Measurements from ENCODE around the gene TMEM131. TPM values are rescaled to one million over a fixed set of nuclear protein-coding genes. Genes with fewer than 3 reads are reported as not detected.
A peak's percentile ranks its signal among the peaks of the same experiment; 100 is the strongest.

Gene TMEM131
- polyA plus RNA-seq, 3 donors, result 7.0 to 23.6 (median 8.2) TPM

DNA sequence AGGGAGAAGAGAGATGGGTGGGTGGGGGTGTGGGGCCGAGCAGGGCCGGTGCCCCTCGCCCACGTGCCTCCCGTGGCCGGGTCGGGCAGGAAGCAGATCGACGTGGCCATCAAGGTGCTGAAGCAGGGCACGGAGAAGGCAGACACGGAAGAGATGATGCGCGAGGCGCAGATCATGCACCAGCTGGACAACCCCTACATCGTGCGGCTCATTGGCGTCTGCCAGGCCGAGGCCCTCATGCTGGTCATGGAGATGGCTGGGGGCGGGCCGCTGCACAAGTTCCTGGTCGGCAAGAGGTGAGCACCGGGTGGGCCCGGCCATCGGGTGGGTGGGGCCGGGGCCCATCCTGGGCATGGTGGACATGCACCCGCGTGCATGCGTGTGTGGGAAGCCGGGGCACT is 260.6 kb downstream of the TMEM131 start:
- Histone ChIP-seq H3K27ac (ENCODE audit: low read depth in 1 of 2, low read length in 2 of 2) (no peak overlapping the region), H2AFZ (ENCODE audit: insufficient read depth, low read depth, low read length, poor library complexity, severe bottlenecking) (no peak overlapping the region), H4K20me1 (ENCODE audit: insufficient read depth, low read length) (no peaks in the 10 kb centered on the region), H3K4me2 (replicated peaks; ENCODE audit: extremely low read depth, low read length, poor library complexity, severe bottlenecking) (no peak overlapping the region), H3K4me3 (replicated peaks in 1 of 3; ENCODE audit: low read depth in 2 of 3, low read length in 3 of 3) (no peak overlapping the region), H3K9ac (ENCODE audit: insufficient read depth, low read length, poor library complexity, severe bottlenecking) (no peak overlapping the region), H3K79me2 (ENCODE audit: insufficient read depth, low read length) (no peaks in the 10 kb centered on the region), H3K36me3 (replicated peaks in 1 of 2; ENCODE audit: control insufficient read depth in 1 of 2, insufficient read depth in 2 of 2, low read length in 2 of 2) (no peaks in the 10 kb centered on the region), H3K9me3 (replicated peaks in 1 of 2; ENCODE audit: control insufficient read depth in 1 of 2, insufficient read depth in 1 of 2, low read length in 2 of 2) (peaks cover 0 to 6% of the 10 kb centered on the region in 2 donors), H3K27me3 (ENCODE audit: control insufficient read depth in 2 of 2, insufficient read depth in 2 of 2, low read length in 2 of 2) (no peaks in the 10 kb centered on the region), H3K4me1 (ENCODE audit: control insufficient read depth in 1 of 2, insufficient read depth in 2 of 2, low read length in 2 of 2) (no peaks in the 10 kb centered on the region)
- H3K4me3 Mint-ChIP-seq, result no peak overlapping the region
- H3K27ac Mint-ChIP-seq, result no peak overlapping the region
- TF ChIP-seq, protein P1, sequence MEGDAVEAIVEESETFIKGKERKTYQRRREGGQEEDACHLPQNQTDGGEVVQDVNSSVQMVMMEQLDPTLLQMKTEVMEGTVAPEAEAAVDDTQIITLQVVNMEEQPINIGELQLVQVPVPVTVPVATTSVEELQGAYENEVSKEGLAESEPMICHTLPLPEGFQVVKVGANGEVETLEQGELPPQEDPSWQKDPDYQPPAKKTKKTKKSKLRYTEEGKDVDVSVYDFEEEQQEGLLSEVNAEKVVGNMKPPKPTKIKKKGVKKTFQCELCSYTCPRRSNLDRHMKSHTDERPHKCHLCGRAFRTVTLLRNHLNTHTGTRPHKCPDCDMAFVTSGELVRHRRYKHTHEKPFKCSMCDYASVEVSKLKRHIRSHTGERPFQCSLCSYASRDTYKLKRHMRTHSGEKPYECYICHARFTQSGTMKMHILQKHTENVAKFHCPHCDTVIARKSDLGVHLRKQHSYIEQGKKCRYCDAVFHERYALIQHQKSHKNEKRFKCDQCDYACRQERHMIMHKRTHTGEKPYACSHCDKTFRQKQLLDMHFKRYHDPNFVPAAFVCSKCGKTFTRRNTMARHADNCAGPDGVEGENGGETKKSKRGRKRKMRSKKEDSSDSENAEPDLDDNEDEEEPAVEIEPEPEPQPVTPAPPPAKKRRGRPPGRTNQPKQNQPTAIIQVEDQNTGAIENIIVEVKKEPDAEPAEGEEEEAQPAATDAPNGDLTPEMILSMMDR (IDR thresholded peaks at IDR 0.05), result no peak
- no peak for DNase-seq
- no peaks in the 10 kb centered on the region for H3K4me1 Mint-ChIP-seq
- no peaks in the 10 kb centered on the region for H3K36me3 Mint-ChIP-seq
- intact Hi-C loops (cut with micrococcal nuclease), result no loop called here
- H3K27me3 Mint-ChIP-seq (ENCODE audit: low read depth in 3 of 3), result peaks cover 1 to 4% (median 3%) of the 10 kb centered on the region in 3 donors
- H3K9me3 Mint-ChIP-seq, result peaks cover 0 to 14% (median 8%) of the 10 kb centered on the region in 7 donors
- 97% methylated on average over 27 of the region's 29 CpGs for WGBS (ENCODE audit: insufficient coverage)

DNA sequence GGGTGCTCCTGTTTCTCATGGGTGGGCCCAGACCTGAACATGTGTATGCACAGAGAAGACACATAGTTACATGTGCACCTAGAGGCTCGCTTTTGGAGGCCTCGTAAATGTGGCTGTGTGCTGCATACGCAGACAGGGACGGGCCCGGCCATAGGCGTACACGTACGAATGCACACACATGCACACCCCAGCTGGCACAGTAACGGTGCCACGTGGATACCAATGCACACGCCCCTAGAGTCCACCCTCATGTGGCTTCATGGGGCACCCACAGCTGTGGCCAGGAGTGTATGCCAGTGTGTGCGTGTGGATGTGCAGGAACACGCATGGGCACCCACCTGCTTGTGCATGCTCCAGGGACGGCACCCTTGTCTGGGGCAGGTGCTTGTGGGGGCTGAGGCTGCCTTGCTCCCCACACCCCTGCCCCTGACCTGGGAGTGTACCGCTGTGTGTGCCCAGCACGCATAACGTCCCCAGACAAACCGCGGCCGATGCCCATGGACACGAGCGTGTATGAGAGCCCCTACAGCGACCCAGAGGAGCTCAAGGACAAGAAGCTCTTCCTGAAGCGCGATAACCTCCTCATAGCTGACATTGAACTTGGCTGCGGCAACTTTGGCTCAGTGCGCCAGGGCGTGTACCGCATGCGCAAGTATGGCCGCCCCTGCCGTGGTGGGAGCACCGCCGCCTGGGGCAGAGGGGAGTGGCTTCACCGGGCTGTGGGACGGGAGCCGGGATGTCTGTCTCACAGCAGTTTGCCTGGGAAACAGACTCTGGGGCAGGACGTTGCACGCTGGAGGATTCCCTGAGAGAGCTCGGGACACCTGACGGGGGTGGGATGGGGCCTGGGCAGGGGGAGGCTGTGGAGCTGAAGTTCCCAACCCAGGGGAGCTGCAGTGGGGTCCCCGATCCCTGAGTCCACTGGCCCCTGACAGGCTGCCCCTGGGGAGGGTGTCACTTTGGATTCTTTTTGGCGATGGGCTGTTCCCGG is 261.4 kb downstream of the TMEM131 start:
- H3K9ac ChIP-seq (ENCODE audit: insufficient read depth, low read length, poor library complexity, severe bottlenecking), result no peak overlapping the region
- no peak overlapping the region for H3K4me2 ChIP-seq (replicated peaks; ENCODE audit: extremely low read depth, low read length, poor library complexity, severe bottlenecking)
- TF ChIP-seq, protein P1 (IDR thresholded peaks at IDR 0.05), result no peak
- no peak overlapping the region for H3K4me3 ChIP-seq (replicated peaks in 1 of 3; ENCODE audit: low read depth in 2 of 3, low read length in 3 of 3)
- no peaks in the 10 kb centered on the region for H3K36me3 ChIP-seq (replicated peaks in 1 of 2; ENCODE audit: control insufficient read depth in 1 of 2, insufficient read depth in 2 of 2, low read length in 2 of 2)
- WGBS (ENCODE audit: insufficient coverage), result 97% methylated on average over 37 of the region's 44 CpGs
- Mint-ChIP-seq H3K27ac (peak overlapping the region in 1 of 7 donors; percentile 9), H3K27me3 (ENCODE audit: low read depth in 3 of 3) (peaks cover 1 to 4% (median 3%) of the 10 kb centered on the region in 3 donors), H3K4me3 (no peak overlapping the region), H3K9me3 (peaks cover 0 to 19% (median 13%) of the 10 kb centered on the region in 7 donors), H3K36me3 (no peaks in the 10 kb centered on the region), H3K4me1 (no peaks in the 10 kb centered on the region)
- peaks cover 0 to 11% of the 10 kb centered on the region in 2 donors for H3K9me3 ChIP-seq (replicated peaks in 1 of 2; ENCODE audit: control insufficient read depth in 1 of 2, insufficient read depth in 1 of 2, low read length in 2 of 2)
- no peaks in the 10 kb centered on the region for H3K27me3 ChIP-seq (ENCODE audit: control insufficient read depth in 2 of 2, insufficient read depth in 2 of 2, low read length in 2 of 2)
- no peaks in the 10 kb centered on the region for H4K20me1 ChIP-seq (ENCODE audit: insufficient read depth, low read length)
- H3K27ac ChIP-seq (ENCODE audit: low read depth in 1 of 2, low read length in 2 of 2), result no peak overlapping the region
- no peak for DNase-seq
- H2AFZ ChIP-seq (ENCODE audit: insufficient read depth, low read depth, low read length, poor library complexity, severe bottlenecking), result no peak overlapping the region
- H3K79me2 ChIP-seq (ENCODE audit: insufficient read depth, low read length), result no peaks in the 10 kb centered on the region
- intact Hi-C loops (cut with micrococcal nuclease), result no loop called here
- H3K4me1 ChIP-seq (ENCODE audit: control insufficient read depth in 1 of 2, insufficient read depth in 2 of 2, low read length in 2 of 2), result no peaks in the 10 kb centered on the region
